Measurements from ENCODE around the gene CDH4.

- TF ChIP-seq CTCF (conservative IDR thresholded peaks at IDR 0.05) (no peak), EZH2 (IDR thresholded peaks at IDR 0.05; ENCODE audit: low read depth) (no peak)
Measured at GRCh38 chr20:61685462-61685861, 433.4 kb downstream of the CDH4 start.
